ENCODE data around the gene PRX.
"Not testable (repeated sequence)": the region's sequence is repeated elsewhere in the genome, so short reads cannot be mapped to it uniquely, and the experiment has no call there.

Gene PRX

GRCh38 chr19:40414542-40415535 is 1.7 kb upstream of the PRX start:
- no peak for DNase-seq (ENCODE audit: low read depth)

GRCh38 chr19:40412866-40413265 is 312 bp downstream of the PRX start:
- no peak for DNase-seq (ENCODE audit: low read depth)

- DNase-seq (ENCODE audit: low read depth): no peak
These were observed 1.1 kb downstream of the PRX start for GRCh38 chr19:40411958-40412499.

DNA sequence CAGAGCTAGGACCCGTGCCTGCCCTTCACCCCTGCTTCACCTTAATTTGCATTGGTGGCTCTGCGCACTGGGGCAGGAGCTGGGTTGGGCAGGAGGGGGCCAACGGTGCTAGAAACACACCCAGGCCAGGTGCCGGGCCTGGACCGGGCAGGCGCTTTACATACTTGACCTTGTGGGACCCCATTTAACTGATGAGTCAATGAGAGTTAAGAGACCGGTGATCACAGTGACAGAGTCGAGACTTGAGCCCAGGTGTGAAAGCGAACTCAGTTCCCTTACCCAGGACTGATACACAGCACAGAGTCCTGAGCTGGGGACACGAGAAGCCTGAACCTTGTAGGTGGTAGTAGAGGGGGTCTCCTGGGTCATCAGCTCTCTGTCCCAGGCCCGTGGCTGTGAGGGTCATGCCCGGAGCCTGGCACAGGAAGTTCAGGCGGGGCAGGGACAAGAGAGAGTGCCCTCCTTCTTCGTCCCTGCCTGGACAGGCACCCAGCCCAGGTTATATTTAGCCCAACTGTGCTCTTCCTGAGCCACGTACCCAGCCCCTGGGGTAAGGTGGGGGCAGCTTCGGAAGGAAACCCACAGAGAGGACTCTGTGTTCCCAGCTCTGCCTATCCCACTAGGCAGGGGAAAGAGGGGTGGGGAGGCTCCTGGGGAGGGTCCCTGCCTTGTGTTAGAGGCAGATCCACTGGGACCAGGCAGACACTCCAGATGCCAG is 1.9 kb downstream of the PRX start:
- no peak for DNase-seq (ENCODE audit: low read depth)

- no peak for DNase-seq (ENCODE audit: low read depth)
These were observed 3.2 kb downstream of the PRX start for GRCh38 chr19:40410030-40410389.

DNA sequence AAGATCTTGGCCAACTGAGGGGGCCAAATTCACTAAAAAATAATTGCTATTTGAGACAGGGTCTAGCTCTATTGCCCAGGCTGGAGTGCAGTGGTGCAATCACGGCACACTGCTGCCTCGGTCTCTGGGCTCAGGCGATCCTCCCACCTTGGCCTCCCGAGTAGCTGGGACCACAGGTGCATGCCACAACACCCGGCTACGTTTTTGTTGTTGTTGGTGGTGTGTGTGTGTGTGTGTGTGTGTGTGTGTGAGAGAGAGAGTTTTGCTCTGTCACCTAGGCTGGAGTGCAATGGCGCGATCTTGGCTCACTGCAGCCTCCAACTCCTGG is 4.6 kb downstream of the PRX start:
- DNase-seq (ENCODE audit: low read depth): not testable (repeated sequence)

DNA sequence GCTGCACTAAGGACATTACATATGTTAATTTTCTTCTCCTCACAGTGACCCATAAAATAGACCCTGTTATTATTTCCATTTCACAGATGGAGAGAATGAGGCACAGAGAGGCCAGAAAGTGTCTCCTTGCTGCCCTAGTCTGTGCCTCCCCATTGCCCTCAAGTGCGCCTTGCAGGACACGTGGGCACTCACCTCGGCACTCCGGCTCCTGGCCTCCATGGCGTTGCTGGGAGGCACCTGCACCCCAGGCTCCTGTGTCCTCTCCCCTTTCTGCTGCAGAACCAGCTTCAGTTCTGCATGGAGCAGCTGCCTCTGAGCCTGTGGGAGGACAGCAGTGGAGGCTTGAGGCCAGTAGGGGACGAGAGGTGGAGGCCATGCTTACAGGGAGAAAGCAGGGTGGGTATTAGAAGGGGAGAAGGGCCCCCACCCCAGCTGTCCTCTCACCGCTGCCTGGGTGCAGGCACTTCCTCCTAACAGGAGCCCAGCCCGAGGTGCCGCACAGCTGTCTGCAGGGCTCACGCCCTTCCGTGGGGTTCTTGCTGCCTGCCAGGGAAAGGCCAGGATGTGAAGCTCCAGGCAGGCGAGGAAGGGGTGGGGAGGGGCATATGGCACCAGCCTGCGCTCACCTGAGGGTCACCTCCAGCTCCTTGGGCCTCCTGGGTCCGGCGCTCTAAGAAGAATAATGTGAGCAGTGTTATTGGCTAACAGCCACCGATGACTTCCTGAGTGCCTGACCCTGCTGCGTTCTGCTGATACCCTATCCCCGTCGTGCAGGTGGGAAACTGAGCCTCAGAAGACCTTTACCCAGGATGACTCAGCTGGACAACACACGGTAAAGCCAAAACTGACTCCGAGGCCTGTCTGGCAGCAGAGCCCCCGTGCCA is 5.2 kb downstream of the PRX start:
- no peak for DNase-seq (ENCODE audit: low read depth)

- peak; percentile 91 for DNase-seq (ENCODE audit: low read depth)
These were observed 9.8 kb downstream of the PRX start for GRCh38 chr19:40403262-40403984.

DNA sequence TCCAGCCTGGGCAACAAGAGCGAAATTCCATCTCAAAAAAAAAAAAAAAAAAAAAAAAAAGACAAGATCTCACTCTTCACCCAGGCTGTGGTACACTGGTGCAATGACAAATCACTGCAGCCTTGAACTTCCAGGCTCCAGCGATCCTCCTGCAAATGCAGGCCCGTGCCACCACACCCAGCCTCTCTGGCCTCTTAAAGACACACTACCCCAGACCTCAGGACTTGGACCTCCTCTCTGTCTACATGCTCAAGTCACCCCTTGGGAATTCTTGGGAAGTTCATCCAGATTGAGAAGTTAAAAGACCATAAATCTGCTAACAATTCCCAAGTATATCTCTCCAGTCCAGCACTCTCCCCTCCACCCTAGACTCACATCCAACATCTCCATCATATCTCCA is 12.6 kb downstream of the PRX start:
- no peak for DNase-seq (ENCODE audit: low read depth)

DNA sequence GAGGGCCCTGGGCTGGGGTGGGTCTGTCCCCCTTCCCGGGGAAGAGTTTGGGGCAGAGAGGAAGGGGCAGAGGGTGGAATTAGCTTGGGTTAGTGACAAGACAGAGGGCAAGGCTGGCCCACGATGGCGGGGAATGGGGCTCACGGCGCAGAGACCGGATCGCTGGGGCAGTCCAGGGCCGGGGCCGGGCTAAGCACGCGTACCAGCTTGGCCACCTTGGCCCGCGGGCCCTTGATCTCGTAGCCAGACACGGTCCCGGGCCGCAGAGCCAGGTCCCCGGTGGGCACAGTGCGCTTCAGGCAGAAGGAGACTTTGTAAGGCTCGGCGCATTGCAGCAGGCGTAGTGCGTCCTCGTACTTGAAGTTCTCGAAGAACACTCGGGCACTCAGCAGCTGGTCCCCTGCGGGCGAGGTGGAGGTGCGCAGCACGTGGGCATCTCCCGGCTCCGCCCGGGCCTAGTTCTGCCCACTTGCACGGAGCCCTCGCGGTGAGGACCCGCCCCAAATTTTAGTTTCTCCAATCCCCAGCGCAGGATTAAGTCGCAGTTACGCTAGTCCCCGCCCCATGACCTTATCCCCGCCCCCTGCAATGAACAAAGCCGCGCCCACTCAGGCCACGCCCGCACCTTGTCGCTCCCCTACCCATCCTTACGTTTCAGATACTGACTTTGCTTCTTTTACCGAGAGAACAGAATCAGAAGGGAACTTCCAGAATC is 14.6 kb downstream of the PRX start:
- peak; percentile 36 for DNase-seq (ENCODE audit: low read depth)

DNA sequence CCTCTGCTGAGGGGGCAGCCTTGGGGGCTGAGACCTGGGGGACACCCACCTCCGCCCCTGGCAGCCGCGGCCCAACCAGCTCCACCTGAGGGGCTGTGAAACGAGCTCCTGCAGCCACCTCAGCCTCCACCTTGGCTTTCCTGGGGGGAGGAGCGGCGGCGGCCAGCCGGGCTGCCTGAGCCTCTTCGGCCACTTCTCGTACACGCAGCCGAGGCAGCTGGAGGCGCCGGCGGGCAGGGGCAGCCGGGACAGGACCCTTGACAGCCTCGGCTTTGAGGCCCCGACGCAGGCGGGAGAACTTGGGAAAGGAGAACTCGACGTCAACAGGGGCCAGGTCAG is 15.6 kb downstream of the PRX start:
- no peak for DNase-seq (ENCODE audit: low read depth)

GRCh38 chr19:40396886-40397567 is 16.2 kb downstream of the PRX start:
- DNase-seq (ENCODE audit: low read depth): no peak

- no peak for DNase-seq (ENCODE audit: low read depth)
These were observed 17.2 kb downstream of the PRX start for GRCh38 chr19:40395956-40396355.

DNA sequence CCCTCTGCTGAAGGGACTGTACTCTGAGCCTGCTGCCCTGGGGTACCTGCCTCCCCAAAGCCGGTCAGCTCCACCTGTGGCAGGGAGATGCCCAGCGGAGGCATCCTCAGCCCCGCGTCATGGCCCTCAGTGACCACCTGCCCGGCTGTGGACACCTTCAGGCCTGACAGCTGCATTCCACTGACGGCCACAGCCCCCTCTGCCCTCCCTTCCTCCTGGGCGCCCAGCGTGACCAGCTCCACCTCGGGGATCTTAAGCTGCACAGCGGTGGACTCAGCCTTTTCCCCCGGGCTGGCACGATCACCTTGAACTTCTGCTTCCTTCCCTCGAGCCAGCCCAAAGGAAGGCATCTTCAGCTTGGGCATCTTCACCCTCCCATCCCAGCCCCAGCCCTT is 18.4 kb downstream of the PRX start:
- DNase-seq (ENCODE audit: low read depth): no peak

DNA sequence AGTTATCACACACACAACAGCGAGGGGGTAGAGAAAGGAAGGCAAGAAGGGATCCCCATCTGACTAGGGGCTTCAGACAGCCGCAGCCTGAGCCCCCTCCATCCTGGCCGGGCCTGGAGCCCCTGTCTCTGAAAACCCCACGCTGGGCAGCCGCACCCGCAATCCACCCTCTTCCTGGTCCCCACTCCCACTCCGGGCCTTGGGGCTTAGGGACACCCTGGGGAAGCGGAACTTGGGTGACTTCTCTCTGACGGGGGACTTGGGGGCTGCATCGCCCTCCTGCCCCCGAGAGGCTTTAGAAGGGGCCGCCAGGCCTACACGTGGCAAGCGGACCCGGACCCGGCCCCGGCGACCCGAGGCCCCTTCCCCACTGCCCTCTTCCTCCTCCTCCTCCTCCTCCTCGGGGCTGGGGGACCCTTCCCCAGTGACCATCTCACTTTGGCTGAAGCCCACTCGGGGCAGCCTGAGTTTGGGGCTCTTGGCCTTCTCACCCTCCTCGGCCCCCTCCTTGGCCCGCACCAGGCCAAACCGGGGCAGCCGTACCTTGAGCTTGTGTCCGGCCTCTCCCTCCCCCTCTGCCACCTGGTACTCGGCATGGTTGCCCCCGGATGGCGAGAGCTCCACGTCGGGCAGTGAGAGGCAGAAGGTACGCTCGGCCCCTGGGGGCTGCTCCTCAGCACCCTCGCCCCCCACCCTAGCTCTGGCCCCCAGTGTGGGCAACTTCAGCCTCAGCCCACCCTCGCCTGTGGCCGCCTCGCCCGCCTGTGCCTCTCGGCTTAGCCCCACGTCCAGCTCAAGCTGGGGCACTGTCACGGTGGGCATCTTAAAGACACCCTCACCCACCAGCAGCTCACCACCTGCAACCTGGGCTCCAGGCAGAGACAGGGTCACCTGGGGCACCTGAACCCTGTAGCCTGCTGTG is 19.0 kb downstream of the PRX start:
- no peak for DNase-seq (ENCODE audit: low read depth)

DNA sequence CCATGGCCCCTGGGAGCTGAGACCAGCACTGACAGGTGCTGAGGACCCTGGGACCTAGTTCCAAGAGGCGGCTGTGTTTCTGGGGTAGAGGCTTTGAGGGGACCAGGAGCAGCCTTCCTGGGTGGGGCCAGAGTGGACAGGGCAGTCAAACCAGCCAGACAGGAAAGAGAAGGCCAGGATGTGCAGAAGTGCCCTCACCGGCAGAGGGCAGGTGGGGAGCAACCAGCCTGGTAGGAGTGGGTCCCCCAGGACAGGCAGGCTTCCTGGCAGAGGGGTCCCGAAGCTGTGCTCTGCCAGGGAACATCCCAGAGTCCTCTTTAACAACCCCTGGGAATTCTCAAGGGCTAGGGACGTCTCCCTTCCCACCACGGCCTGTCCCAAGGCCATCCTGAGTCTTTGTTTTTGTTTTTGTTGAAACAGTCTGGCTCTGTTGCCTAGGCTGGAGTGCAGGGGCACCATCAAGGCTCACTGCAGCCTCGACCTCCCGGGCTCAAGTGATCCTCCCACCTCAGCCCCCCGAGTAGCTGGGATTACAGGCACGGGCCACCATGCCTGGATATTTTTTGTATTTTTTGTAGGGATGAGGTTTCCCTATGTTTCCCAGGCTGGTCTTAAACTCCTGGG is 20.2 kb downstream of the PRX start:
- DNase-seq (ENCODE audit: low read depth): no peak

DNA sequence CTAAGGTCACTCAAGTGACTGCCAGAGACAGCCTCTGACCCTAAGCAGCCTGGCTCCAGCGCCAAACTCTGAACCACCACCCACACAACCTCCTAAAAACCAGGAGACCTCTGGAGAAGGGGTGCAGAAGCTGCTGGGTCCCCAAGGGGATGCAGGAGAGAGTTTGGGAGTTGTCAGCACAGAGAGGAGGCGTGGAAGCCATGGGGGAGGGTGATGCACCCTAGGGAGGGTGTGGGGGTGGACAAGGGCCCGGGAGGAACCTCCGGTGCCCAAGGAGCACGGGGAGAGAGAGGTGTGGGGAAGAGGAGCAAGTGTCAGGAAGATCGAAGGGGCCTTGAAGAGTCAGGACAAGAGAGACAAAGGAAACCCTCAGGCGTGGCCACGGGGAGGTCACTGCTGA is 21.1 kb downstream of the PRX start:
- no peak for DNase-seq (ENCODE audit: low read depth)

GRCh38 chr19:40390084-40390742 is 23.0 kb downstream of the PRX start, which contains the start of gene HIPK4:
Gene HIPK4, minus strand, starts transcription at chr19:40390181. Its CDS starts 279 bp downstream, at chr19:40389902.
- no peak for DNase-seq (ENCODE audit: low read depth)

Data from amniotic epithelial cell (primary cell).